H1 (cell line): ENCODE results near the gene DLK2. TPM values are rescaled to one million over a fixed set of nuclear protein-coding genes. Genes with fewer than 3 reads are reported as not detected.

Source experiments
- CTCF ChIA-PET: fragments of 300-600 bp; sonication (Branson Sonifier 250); formaldehyde crosslinking; loops from one replicate; lab custom pipeline; 2021; ENCODE audit not compliant: partially characterized antibody; lab: Charles Lee
- POLR2A ChIA-PET: fragments of 300-600 bp; sonication (Branson Sonifier 250); formaldehyde crosslinking; loops from one replicate; lab custom pipeline; 2021; ENCODE audit warnings: inconsistent platforms; ENCODE audit not compliant: partially characterized antibody; lab: Charles Lee
- DNase-seq, 2 experiments: peaks; one replicate each; pipeline versions ENCODE4 v3.0.0 to v3.0.0-alpha.2; 2010 to 2022; ENCODE audit warnings: low spot score in 2 of 2, low read depth in 1 of 2, mixed read lengths in 1 of 2
- FAIRE-seq: peaks from 2 replicates; lab custom pipeline; 2011; peaks lifted over from hg19 to GRCh38; lab: Jason Lieb, UNC
- H2AFZ ChIP-seq: 2 replicates; pipeline ENCODE4 v1.8.1; 2012; ENCODE audit warnings: low read length, inconsistent platforms
- H2AK5ac ChIP-seq: 2 replicates; pipeline ENCODE4 v1.6.1; 2013; ENCODE audit warnings: low read depth, low read length
- H2BK120ac ChIP-seq: replicated peaks from 2 replicates; pipeline ENCODE3; 2013; ENCODE audit warnings: low read depth, low read length, inconsistent platforms
- H2BK12ac ChIP-seq: 2 replicates; pipeline ENCODE4 v1.6.1; 2013; ENCODE audit warnings: low read depth, low read length
- H2BK15ac ChIP-seq: 2 replicates; pipeline ENCODE4 v1.6.1; 2013; ENCODE audit warnings: low read length
- H2BK20ac ChIP-seq: 2 replicates; pipeline ENCODE4 v1.6.1; 2013; ENCODE audit warnings: low read length
- H2BK5ac ChIP-seq: 2 replicates; pipeline ENCODE4 v1.6.1; 2013; ENCODE audit warnings: low read depth, low read length
- H3K14ac ChIP-seq: 2 replicates; pipeline ENCODE4 v1.6.1; 2013; ENCODE audit warnings: inconsistent platforms; ENCODE audit not compliant: insufficient read length
- H3K18ac ChIP-seq: 2 replicates; pipeline ENCODE4 v1.6.1; 2013; ENCODE audit warnings: low read length; ENCODE audit errors: extremely low read depth
- H3K23ac ChIP-seq: 2 replicates; pipeline ENCODE4 v1.6.1; 2013; ENCODE audit warnings: inconsistent platforms; ENCODE audit not compliant: insufficient read length
- H3K23me2 ChIP-seq: 2 replicates; pipeline ENCODE4 v1.6.1; 2013; ENCODE audit warnings: low read depth, low read length
- H3K27ac ChIP-seq: 2 replicates; pipeline ENCODE4 v1.6.1; 2011; ENCODE audit warnings: low read depth, low read length, inconsistent platforms
- H3K27me3 ChIP-seq, 4 experiments: replicated peaks in 1 of 4; 1 replicate in 1 of 4; 2 replicates in 3 of 4; pipeline versions ENCODE4 v1.6.1 to v1.8.1; 2011 to 2013; ENCODE audit warnings: low read length in 3 of 4, mild to moderate bottlenecking in 3 of 4, inconsistent platforms in 2 of 4, mixed read lengths in 2 of 4, moderate library complexity in 1 of 4; ENCODE audit not compliant: control insufficient read depth in 3 of 4, insufficient read depth in 3 of 4; ENCODE audit errors: extremely low read depth in 1 of 4
- H3K36me3 ChIP-seq, 4 experiments: 2 replicates each; pipeline versions ENCODE4 v1.6.1 to v1.8.1; 2011 to 2013; ENCODE audit warnings: mild to moderate bottlenecking in 4 of 4, low read length in 3 of 4, moderate library complexity in 2 of 4, control low read depth in 1 of 4, inconsistent platforms in 1 of 4; ENCODE audit not compliant: insufficient read depth in 4 of 4, control insufficient read depth in 2 of 4
- H3K4ac ChIP-seq: replicated peaks from 2 replicates; pipeline ENCODE3; 2013; ENCODE audit warnings: low read length, low read depth, mixed read lengths, inconsistent platforms; ENCODE audit not compliant: insufficient read length
- H3K4me1 ChIP-seq, 4 experiments: replicated peaks in 1 of 4; 1 replicate in 1 of 4; 2 replicates in 3 of 4; pipeline versions ENCODE4 v1.6.1 to v1.8.1; 2011 to 2013; ENCODE audit warnings: low read length in 3 of 4, inconsistent platforms in 2 of 4, mixed read lengths in 1 of 4; ENCODE audit not compliant: insufficient read depth in 4 of 4, control insufficient read depth in 3 of 4
- H3K4me2 ChIP-seq, 2 experiments: 2 replicates each; pipeline versions ENCODE4 v1.6.1 to v1.8.1; 2011 to 2013; ENCODE audit warnings: low read depth in 2 of 2, low read length in 2 of 2, control low read depth in 1 of 2, inconsistent platforms in 1 of 2, mild to moderate bottlenecking in 1 of 2; ENCODE audit not compliant: insufficient read depth in 1 of 2
- H3K4me3 ChIP-seq, 4 experiments: fragments of 200-600, 300-600 bp in 1 of 4; sonication (generic), shearing (Covaris generic), sonication (Bioruptor Twin) in 1 of 4; 2 replicates each; pipeline versions ENCODE4 v1.5.1 to v1.8.1; 2011 to 2016; ENCODE audit warnings: low read length in 4 of 4, low read depth in 3 of 4, control low read depth in 2 of 4, inconsistent platforms in 2 of 4, mild to moderate bottlenecking in 2 of 4, mixed read lengths in 1 of 4, moderate library complexity in 1 of 4; ENCODE audit not compliant: insufficient read depth in 2 of 4; ENCODE audit errors: extremely low read depth in 1 of 4
- H3K56ac ChIP-seq: replicated peaks from 2 replicates; pipeline ENCODE3; 2013; ENCODE audit warnings: low read depth, mild to moderate bottlenecking, mixed read lengths, low read length, inconsistent platforms; ENCODE audit not compliant: insufficient read length
- H3K79me1 ChIP-seq: 2 replicates; pipeline ENCODE4 v1.6.1; 2013; ENCODE audit warnings: low read depth, low read length, control low read depth
- H3K79me2 ChIP-seq, 2 experiments: 2 replicates each; pipeline versions ENCODE4 v1.6.1 to v1.8.1; 2012 to 2013; ENCODE audit warnings: low read length in 2 of 2, mild to moderate bottlenecking in 2 of 2, inconsistent platforms in 1 of 2; ENCODE audit not compliant: insufficient read depth in 2 of 2, control insufficient read depth in 1 of 2
- H3K9ac ChIP-seq, 4 experiments: replicated peaks in 1 of 4; 1 replicate in 1 of 4; 2 replicates in 3 of 4; pipeline versions ENCODE4 v1.6.1 to v1.8.1; 2011 to 2013; ENCODE audit warnings: low read depth in 3 of 4, low read length in 3 of 4, control low read depth in 2 of 4, mild to moderate bottlenecking in 2 of 4, moderate library complexity in 2 of 4, inconsistent platforms in 1 of 4; ENCODE audit errors: extremely low read depth in 1 of 4
- H3K9me3 ChIP-seq, 2 experiments: 2 replicates each; pipeline versions ENCODE4 v1.6.1 to v1.8.1; 2012 to 2013; ENCODE audit warnings: mild to moderate bottlenecking in 2 of 2, moderate library complexity in 2 of 2, control low read depth in 1 of 2, inconsistent platforms in 1 of 2, low read depth in 1 of 2, low read length in 1 of 2, mixed read lengths in 1 of 2; ENCODE audit not compliant: insufficient read depth in 2 of 2
- H4K20me1 ChIP-seq, 2 experiments: replicated peaks in 1 of 2; 2 replicates each; pipeline versions ENCODE3 to v1.8.1; 2011 to 2013; ENCODE audit warnings: inconsistent platforms in 2 of 2, low read length in 2 of 2, mild to moderate bottlenecking in 1 of 2; ENCODE audit not compliant: insufficient read depth in 2 of 2, control insufficient read depth in 1 of 2
- H4K5ac ChIP-seq: 2 replicates; pipeline ENCODE4 v1.6.1; 2013; ENCODE audit warnings: low read length, low read depth, mixed read lengths, inconsistent platforms; ENCODE audit not compliant: insufficient read length
- H4K8ac ChIP-seq: 2 replicates; pipeline ENCODE4 v1.8.0; 2013; ENCODE audit warnings: mild to moderate bottlenecking, moderate library complexity, low read length, inconsistent platforms; ENCODE audit not compliant: insufficient read depth; ENCODE audit errors: extremely low read depth
- H4K91ac ChIP-seq: replicated peaks from 2 replicates; pipeline ENCODE3; 2013; ENCODE audit warnings: low read length, mixed read lengths, inconsistent platforms; ENCODE audit not compliant: insufficient read length
- CEBPB ChIP-seq: IDR thresholded peaks from 2 replicates; pipeline ENCODE4 v1.6.1; 2012; ENCODE audit warnings: low read depth, low read length
- POLR2A ChIP-seq, 2 experiments: IDR thresholded peaks; 1 replicate in 1 of 2; 2 replicates in 1 of 2; pipeline ENCODE4 v1.6.1; 2011; ENCODE audit warnings: low read depth in 2 of 2, low read length in 2 of 2, mild to moderate bottlenecking in 2 of 2; ENCODE audit errors: control extremely low read depth in 1 of 2
- YY1 ChIP-seq: IDR thresholded peaks from 2 replicates; pipeline ENCODE4 v1.6.1; 2011; ENCODE audit warnings: low read depth, mild to moderate bottlenecking, low read length
- WGBS, 2 experiments: shearing (Covaris generic) in 1 of 2; methylation state at CpG; one replicate each; pipeline versions ENCODE4 v1.1.6 to v1.1.7; 2013 to 2015; ENCODE audit warnings: low lambda C conversion rate in 2 of 2, mixed read lengths in 2 of 2, inconsistent platforms in 1 of 2, low coverage in 1 of 2, missing lambda C conversion rate in 1 of 2; ENCODE audit not compliant: insufficient replicate concordance in 2 of 2, insufficient coverage in 1 of 2, insufficient read length in 1 of 2; ENCODE audit errors: extremely low coverage in 1 of 2, missing lambda C conversion rate in 1 of 2; 5-methylcytosine and 5-hydroxymethylcytosine counted together
- polyA plus RNA-seq, 7 experiments: library from polyadenylated mRNA; depleted of rRNA in 3 of 7; stranded (reverse) in 5 of 7; unstranded in 2 of 7; fragments of >200 nt in 5 of 7; fragments of 200-250 nt in 2 of 7; gene quantifications; 1 replicate in 5 of 7; 2 replicates in 1 of 7; 4 replicates in 1 of 7; pipeline versions ENCODE4 v1.2.1 to v1.2.3, GENCODE V29; 2011 to 2013; ENCODE audit warnings: missing spikeins in 2 of 7, mixed read lengths in 2 of 7
- total RNA-seq: library from RNA; stranded (reverse); fragmentation: NEBNext Ultra II Directional; extraction: Animal tissue kit (Norgen Biotek cat#: 25700); gene quantifications from 2 replicates; pipeline ENCODE4 v1.2.1, GENCODE V29; 2021

The DLK2 gene
- total and polyA plus RNA-seq, 2 of the 8 experiments (the other 6 are each of a cell fraction or from before 2014, with no cell fraction given) = 0.37 to 0.80 TPM

GRCh38 chr6:43500921-43501320, 45.6 kb upstream of the DLK2 start:
- no peak overlapping the region for H3K18ac ChIP-seq
- no peak for DNase-seq
- POLR2A ChIA-PET = interaction anchor here (0.8 to 12.6 kb wide), 5 partner anchors 9 to 254 kb away, joined by 3 to 147 read pairs (median 3); partner anchors contain the start of genes LRRC73, POLR1C and YIPF3
- no peak overlapping the region for H2BK5ac ChIP-seq
- no peak overlapping the region for H2AFZ ChIP-seq
- no peak overlapping the region for H3K4ac ChIP-seq
- H3K9ac ChIP-seq = no peak overlapping the region
- no peak overlapping the region for H3K4me3 ChIP-seq
- H3K56ac ChIP-seq = no peak overlapping the region
- H4K20me1 ChIP-seq = peaks cover 0 to 6% of the 10 kb centered on the region in 2 experiments
- no peak overlapping the region for H4K91ac ChIP-seq
- no peak overlapping the region for H2BK120ac ChIP-seq
- no peak for TF ChIP-seq YY1
- no peak for TF ChIP-seq CEBPB
- no peak for TF ChIP-seq POLR2A (IDR thresholded peaks at IDR 0.05; ENCODE audit: control extremely low read depth in 1 of 2, low read depth in 2 of 2, low read length in 2 of 2)
- no peaks in the 10 kb centered on the region for H3K79me1 ChIP-seq
- FAIRE-seq = no peak
- no peaks in the 10 kb centered on the region for H3K23me2 ChIP-seq
- H3K27ac ChIP-seq = no peak overlapping the region
- no peak overlapping the region for H2AK5ac ChIP-seq
- H3K4me2 ChIP-seq = no peak overlapping the region
- H2BK20ac ChIP-seq = no peak overlapping the region
- H4K8ac ChIP-seq = no peak overlapping the region
- peaks cover 0 to 5% (median 4%) of the 10 kb centered on the region in 4 experiments; a peak in 5 of 7 replicates for H3K4me1 ChIP-seq
- WGBS, 2 experiments = 86% methylated on average over 3 of the region's 3 CpGs; no CpG with 5 or more reads in 1 of the 2 experiments
- H3K14ac ChIP-seq = no peak overlapping the region
- no peak overlapping the region for H2BK12ac ChIP-seq
- H3K79me2 ChIP-seq = no peaks in the 10 kb centered on the region
- peaks cover 19 to 50% (median 40%) of the 10 kb centered on the region in 4 experiments; a peak in 7 of 8 replicates for H3K36me3 ChIP-seq
- H3K9me3 ChIP-seq = no peaks in the 10 kb centered on the region
- H2BK15ac ChIP-seq = no peak overlapping the region
- CTCF ChIA-PET = interaction anchor here (0.7 to 31.7 kb wide), 8 partner anchors 9 to 193 kb away, joined by 3 to 536 read pairs (median 3); partner anchors contain the start of genes CRIP3, DLK2, LRRC73 and TJAP1
- H3K23ac ChIP-seq = no peak overlapping the region
- no peaks in the 10 kb centered on the region for H3K27me3 ChIP-seq
- H4K5ac ChIP-seq = no peak overlapping the region
